Skin of body (tissue), 2 donors: ENCODE data around the gene RAB18. TPM values are rescaled to one million over a fixed set of nuclear protein-coding genes. Genes with fewer than 3 reads are reported as not detected.
"Not testable (repeated sequence)": the region's sequence is repeated elsewhere in the genome, so short reads cannot be mapped to it uniquely, and the experiment has no call there.

Experiments
- DNase-seq: peaks from one replicate; lab custom pipeline; 2025; lab: John Stamatoyannopoulos, UW
- total RNA-seq: library from RNA; depleted of rRNA; stranded (reverse); fragments of >200 nt; gene quantifications from one replicate; pipeline ENCODE4 v1.2.3, GENCODE V29; 2014

The RAB18 gene
- 56.3 TPM for total RNA-seq

DNA sequence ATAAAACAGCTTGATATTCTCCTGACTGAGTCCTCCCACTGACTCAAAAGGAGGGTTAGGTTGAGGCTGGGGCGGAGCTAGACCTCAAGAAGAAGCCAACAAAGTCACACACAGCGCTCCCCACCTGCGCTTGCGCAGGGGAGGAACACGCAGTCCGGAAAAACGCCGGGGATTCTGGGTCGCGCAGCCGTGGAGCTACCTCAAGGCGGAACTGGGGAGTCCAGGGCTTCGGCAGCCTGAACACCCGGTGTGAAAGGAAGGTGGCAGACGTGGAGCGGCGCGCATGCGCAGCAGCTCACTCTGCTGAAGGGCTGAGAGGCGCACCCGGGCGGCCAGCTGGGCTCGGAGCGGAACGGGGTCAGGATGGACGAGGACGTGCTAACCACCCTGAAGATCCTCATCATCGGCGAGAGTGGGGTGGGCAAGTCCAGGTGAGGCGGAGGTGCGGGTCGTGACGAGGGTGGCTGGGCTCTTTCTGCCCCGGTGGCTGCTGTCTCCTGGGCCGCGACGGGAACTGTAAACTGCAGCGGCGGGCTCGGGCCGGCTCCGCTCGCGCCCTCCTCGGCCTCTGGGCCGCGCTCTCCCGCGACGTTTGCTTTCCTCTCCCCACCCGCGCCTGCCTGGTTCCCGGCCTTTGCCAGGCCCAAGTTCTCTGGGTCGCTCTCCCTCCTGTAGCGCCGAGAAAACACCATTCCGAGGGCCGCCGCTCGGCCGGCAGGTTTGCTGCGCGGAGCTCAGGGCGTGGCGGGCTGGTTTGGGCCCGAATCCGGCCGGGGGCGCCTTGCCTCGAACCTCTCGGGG is at the start of gene RAB18:
Gene RAB18 (plus strand): TSS at position 298 of the 801 bp plus-strand sequence. CDS start 66 bp downstream, at position 364.
- DNase-seq = peak; percentile 99

DNA sequence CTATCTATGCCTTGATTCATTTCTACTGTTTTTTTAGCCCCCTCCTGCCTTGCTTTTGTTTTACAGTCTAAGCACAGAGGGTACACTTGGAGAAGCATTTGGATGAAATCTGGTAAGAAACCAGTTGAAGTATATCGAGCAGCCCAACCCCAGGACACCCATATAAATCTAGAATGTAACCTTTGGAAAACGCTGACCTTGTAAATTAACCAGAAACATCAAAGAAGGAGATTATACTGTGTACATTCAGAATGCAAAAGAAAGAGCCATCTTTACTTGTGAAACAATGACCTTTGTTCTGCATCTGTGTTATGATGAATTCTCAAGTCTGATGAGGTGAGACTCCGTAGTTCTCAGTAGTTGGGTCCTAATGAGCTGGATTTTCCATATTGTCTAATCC is 49.3 kb upstream of the RAB18 start:
- DNase-seq = no peak

GRCh38 chr10:27457261-27457945 is 46.7 kb upstream of the RAB18 start:
- DNase-seq = no peak

DNA sequence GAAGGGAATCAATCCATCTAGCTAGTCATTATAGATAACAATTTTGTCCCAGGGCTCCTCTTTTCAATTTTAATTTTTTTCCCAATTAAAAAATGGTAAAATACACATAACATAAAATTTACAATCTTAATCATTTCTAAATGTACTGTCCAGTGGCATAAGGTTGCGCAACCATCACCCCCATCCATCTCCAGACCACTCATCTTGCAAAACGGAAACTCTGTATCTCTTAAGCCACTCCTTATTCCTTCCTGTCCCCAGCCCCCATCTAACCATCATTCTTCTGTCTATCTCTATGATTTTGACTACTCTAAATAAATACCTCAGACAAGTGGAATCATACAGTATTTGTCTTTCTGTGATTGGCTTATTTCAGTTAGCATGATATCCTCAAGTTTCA is 46.1 kb upstream of the RAB18 start:
- DNase-seq = no peak

GRCh38 chr10:27461312-27461711 is 42.8 kb upstream of the RAB18 start:
- no peak for DNase-seq

DNA sequence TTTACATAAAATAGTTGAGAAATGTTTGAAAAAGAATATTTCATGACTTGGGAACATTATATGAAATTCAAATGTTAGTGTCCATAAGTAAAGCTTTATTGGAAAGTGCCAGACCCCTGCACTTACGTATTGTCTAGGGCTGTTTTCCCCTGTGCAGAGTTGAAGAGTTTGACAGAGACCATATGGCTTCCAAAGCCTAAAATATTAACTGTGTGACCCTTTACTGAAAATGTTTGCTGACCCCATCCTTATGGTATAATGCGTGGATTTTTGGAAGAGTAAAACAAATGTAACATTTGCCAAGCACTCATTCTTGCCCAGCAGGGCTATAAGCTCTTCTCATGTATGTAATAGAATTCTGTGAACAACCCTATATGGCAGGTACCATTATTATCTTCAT is 40.1 kb upstream of the RAB18 start:
- DNase-seq = no peak

DNA sequence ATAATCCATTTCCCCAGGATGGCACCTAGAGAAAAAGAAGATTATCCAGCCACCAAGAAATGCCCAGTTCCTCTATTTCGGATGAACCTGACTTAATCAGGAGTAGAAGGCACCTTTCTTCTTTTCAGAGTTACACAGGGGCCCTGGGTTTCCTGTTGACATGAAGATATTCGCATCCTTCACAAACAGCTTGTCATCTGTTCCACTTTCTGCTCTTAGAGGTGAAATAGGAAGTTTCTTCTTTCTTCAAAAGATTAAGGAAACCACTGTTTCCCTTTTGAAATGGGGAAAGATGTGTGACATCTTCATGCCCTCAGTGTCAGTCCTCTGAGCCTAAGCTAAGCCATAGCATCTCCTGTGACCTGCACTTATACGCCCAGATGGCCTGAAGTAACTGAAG is 39.1 kb upstream of the RAB18 start:
- no peak for DNase-seq

GRCh38 chr10:27465596-27465995 is 38.5 kb upstream of the RAB18 start:
- not testable (repeated sequence) for DNase-seq

DNA sequence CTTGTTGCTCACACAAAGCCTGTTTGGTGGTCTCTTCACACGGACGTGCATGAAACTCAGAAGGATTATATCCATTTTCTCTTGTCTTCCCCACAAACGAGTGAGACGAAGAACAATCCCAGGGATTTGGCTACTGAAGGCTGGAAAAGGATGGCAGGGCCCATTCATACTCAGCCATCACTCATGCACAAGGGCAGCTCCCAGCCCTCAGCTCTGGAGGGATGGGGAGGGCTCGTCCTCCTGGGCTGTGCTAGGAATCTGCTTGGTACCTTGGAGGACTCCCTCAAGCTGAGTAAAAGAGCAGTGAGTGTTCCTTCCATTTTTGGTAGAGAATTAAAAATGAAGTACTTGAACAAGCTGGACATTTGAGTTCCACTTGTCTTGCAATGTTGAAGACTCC is 33.2 kb upstream of the RAB18 start:
- DNase-seq = no peak

- no peak for DNase-seq
Observed at GRCh38 chr10:27474741-27475140, 29.4 kb upstream of the RAB18 start.

DNA sequence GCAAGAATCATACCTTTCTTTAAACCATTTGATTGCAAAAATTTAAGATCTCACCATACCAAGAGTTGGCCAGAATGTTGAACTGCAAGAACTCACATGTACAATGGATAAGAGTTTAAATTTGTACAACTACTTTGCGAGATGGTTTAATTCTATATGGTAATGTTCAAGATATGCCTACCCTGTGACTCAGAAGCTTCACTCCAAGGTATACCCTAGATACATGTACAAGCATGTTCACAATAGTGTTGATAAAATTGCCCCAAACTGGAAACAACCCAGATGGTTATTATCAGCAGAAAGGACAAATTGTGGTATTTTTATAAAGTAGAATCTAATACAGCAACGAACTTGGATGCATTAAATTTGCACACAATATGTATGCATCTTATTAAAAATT is 25.1 kb upstream of the RAB18 start:
- no peak for DNase-seq

GRCh38 chr10:27481486-27481885 is 22.6 kb upstream of the RAB18 start:
- no peak for DNase-seq

- no peak for DNase-seq
Observed at GRCh38 chr10:27482984-27483956, 20.8 kb upstream of the RAB18 start.

DNA sequence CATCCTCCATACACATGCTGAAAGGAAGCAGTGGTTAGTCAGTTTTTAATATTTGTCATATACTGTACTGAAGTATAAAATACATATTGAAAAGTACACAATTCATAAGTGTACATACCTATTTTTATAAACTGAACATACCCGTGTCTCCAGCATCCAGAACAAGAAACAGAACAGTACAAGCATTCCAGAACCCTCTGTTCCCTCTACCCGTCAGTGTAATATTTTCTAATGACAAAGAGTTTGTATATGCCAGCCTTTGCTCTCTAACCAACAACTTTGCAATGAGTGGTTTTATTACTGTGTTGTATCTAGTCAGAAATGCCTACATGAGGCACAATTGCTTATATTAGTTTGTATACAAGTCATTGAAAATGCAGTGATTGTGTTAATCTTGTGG is 18.7 kb upstream of the RAB18 start:
- DNase-seq = no peak

DNA sequence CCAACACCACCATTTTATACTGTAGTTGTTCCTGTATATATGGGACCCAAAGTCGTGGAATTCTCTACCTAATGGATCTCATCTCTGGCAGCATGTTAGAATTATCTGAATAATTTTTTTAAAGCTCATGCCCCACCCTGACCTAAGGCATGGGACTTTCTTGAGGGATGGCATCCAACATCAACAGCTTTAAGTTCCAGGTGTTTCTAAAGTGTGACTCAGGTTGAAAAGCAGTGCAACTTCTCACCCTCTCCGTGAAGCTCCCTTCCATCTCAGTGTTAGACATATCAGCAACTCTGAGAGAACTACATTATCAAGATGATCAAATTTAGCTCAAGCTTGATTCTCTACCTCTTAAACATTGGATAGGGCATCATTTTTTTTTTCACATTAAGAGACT is 18.1 kb upstream of the RAB18 start:
- DNase-seq = no peak

GRCh38 chr10:27490807-27491206 is 13.3 kb upstream of the RAB18 start:
- DNase-seq = no peak

- no peak for DNase-seq
Observed at GRCh38 chr10:27494116-27494805, 9.8 kb upstream of the RAB18 start.

DNA sequence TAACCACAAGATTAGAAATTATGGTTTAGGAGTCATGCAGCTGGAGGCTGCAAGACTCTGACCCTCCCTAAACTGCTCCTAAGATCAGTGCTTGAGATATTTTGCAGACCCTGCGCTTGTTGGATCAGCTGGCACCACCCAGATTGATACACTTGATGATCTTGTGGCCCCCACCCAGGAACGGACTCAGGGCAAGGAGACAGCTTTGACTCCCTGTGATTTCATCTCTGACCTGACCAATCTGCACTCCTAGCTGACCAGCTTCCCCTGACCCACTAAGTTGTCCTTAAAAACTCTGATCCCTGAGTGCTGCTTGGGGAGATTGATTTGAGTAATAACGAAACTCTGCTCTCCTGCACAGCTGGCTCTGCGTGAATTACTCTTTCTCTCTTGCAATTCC is 8.0 kb upstream of the RAB18 start:
- no peak for DNase-seq

DNA sequence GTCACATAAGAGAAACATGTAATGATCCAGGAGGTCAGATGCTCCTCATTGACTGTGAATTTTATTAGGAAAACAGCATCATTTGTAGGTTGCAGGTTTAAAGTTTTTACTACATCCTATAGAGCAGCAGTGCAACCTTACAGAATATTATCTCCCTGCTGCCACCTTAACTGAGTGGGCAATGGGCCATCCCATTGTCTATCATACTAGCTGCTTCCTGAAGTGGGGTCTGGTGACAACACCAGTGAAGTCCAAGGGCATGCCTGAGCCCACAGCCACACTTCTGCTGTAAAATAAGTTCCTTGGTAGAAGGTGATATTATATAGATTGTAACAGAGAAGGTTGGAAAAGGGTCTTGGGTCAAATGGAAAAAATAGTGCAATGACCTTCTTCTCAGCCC is 4.0 kb upstream of the RAB18 start:
- DNase-seq = no peak

DNA sequence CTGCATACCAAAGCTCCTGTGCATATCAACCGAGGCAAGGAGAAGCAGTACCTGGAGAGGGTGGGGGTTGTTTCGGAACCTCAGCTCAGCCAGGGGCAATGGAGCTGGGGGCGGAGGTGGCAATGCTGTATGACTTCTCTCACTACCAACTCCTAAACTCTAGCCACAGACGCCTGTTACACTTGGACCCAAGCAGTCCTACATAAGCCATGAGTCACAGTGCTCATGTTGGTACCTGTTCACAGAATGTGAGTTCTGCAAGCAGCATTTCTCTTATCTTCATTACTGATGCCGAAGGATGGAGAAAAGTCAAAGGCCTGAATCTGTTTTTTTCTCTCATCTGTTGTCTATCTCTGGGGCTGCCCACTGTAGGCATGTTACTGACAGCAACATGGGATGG is 3.2 kb upstream of the RAB18 start:
- no peak for DNase-seq

GRCh38 chr10:27503498-27504006 is 552 bp upstream of the RAB18 start:
- no peak for DNase-seq
